ENCODE measurements around the gene CYP26A1.

Gene CYP26A1

GRCh38 chr10:93064874-93065660 lies 8.6 kb upstream of the CYP26A1 start:
- Histone ChIP-seq H3K4me3 (ENCODE audit: control insufficient read depth in 1 of 7, extremely low read depth in 1 of 7, insufficient read depth in 4 of 7, low read depth in 2 of 7, low read length in 6 of 7) (no peak overlapping the region), H3K27ac (ENCODE audit: insufficient read depth in 1 of 2, low read depth in 1 of 2, low read length in 2 of 2, poor library complexity in 1 of 2, severe bottlenecking in 2 of 2) (no peak overlapping the region), H3K27me3 (replicated peaks in 2 of 5; ENCODE audit: control insufficient read depth in 4 of 5, insufficient read depth in 5 of 5, low read length in 4 of 5) (peaks cover 14 to 100% (median 63%) of the 10 kb centered on the region in 5 experiments), H3K36me3 (ENCODE audit: control insufficient read depth in 4 of 4, insufficient read depth in 4 of 4, low read length in 3 of 4) (peaks cover 0 to 4% (median under 1%) of the 10 kb centered on the region in 4 experiments), H3K4me1 (ENCODE audit: control extremely low read depth in 1 of 4, control insufficient read depth in 4 of 4, insufficient read depth in 4 of 4, low read length in 3 of 4) (peaks cover under 1 to 57% (median 45%) of the 10 kb centered on the region in 4 experiments), H3K9me3 (ENCODE audit: control extremely low read depth in 1 of 5, control insufficient read depth in 4 of 5, insufficient read depth in 2 of 5, low read depth in 1 of 5, low read length in 4 of 5) (peaks cover 0 to under 1% (median 0%) of the 10 kb centered on the region in 5 experiments)
- WGBS (ENCODE audit: insufficient coverage): 80% methylated on average over 10 of the region's 12 CpGs
- DNase-seq: no peak
- CTCF ChIA-PET: interaction anchor here (1.0 to 7.2 kb wide), 4 partner anchors 9 to 288 kb away, joined by 3 to 76 read pairs (median 4); partner anchors contain the start of gene CYP26A1
- POLR2A ChIA-PET: no interaction called here

GRCh38 chr10:93065675-93066543 lies 7.8 kb upstream of the CYP26A1 start:
- peaks cover 0 to 50% (median 43%) of the 10 kb centered on the region in 4 experiments for H3K4me1 ChIP-seq (ENCODE audit: control extremely low read depth in 1 of 4, control insufficient read depth in 4 of 4, insufficient read depth in 4 of 4, low read length in 3 of 4)
- no peak overlapping the region for H3K27ac ChIP-seq (ENCODE audit: insufficient read depth in 1 of 2, low read depth in 1 of 2, low read length in 2 of 2, poor library complexity in 1 of 2, severe bottlenecking in 2 of 2)
- CTCF ChIA-PET: interaction anchor here (0.7 to 7.2 kb wide), 5 partner anchors 10 to 252 kb away, joined by 3 to 76 read pairs (median 3); partner anchors contain the start of gene CYP26A1
- no peaks in the 10 kb centered on the region for H3K9me3 ChIP-seq (ENCODE audit: control extremely low read depth in 1 of 5, control insufficient read depth in 4 of 5, insufficient read depth in 2 of 5, low read depth in 1 of 5, low read length in 4 of 5)
- POLR2A ChIA-PET: interaction anchor here (0.6 kb wide), 1 partner anchor 417 kb away, joined by 3 read pairs; no protein-coding TSS in a partner anchor
- peak overlapping the region in 4 of 7 experiments; percentile 33 to 62 (median 52) for H3K4me3 ChIP-seq (ENCODE audit: control insufficient read depth in 1 of 7, extremely low read depth in 1 of 7, insufficient read depth in 4 of 7, low read depth in 2 of 7, low read length in 6 of 7)
- WGBS (ENCODE audit: insufficient coverage): 8% methylated on average over 74 of the region's 81 CpGs
- no peaks in the 10 kb centered on the region for H3K36me3 ChIP-seq (ENCODE audit: control insufficient read depth in 4 of 4, insufficient read depth in 4 of 4, low read length in 3 of 4)
- DNase-seq: peak in 1 of 3 donors; percentile 27
- H3K27me3 ChIP-seq (replicated peaks in 2 of 5; ENCODE audit: control insufficient read depth in 4 of 5, insufficient read depth in 5 of 5, low read length in 4 of 5): peaks cover 14 to 100% (median 67%) of the 10 kb centered on the region in 5 experiments

- Histone ChIP-seq H3K27ac (ENCODE audit: insufficient read depth in 1 of 2, low read depth in 1 of 2, low read length in 2 of 2, poor library complexity in 1 of 2, severe bottlenecking in 2 of 2) (no peak overlapping the region), H3K36me3 (ENCODE audit: control insufficient read depth in 4 of 4, insufficient read depth in 4 of 4, low read length in 3 of 4) (no peaks in the 10 kb centered on the region), H3K4me1 (ENCODE audit: control extremely low read depth in 1 of 4, control insufficient read depth in 4 of 4, insufficient read depth in 4 of 4, low read length in 3 of 4) (peaks cover 0 to 46% (median 42%) of the 10 kb centered on the region in 4 experiments), H3K9me3 (ENCODE audit: control extremely low read depth in 1 of 5, control insufficient read depth in 4 of 5, insufficient read depth in 2 of 5, low read depth in 1 of 5, low read length in 4 of 5) (no peaks in the 10 kb centered on the region), H3K4me3 (ENCODE audit: control insufficient read depth in 1 of 7, extremely low read depth in 1 of 7, insufficient read depth in 4 of 7, low read depth in 2 of 7, low read length in 6 of 7) (no peak overlapping the region), H3K27me3 (replicated peaks in 2 of 5; ENCODE audit: control insufficient read depth in 4 of 5, insufficient read depth in 5 of 5, low read length in 4 of 5) (peaks cover 14 to 98% (median 69%) of the 10 kb centered on the region in 5 experiments)
- 10% methylated on average over 9 of the region's 11 CpGs for WGBS (ENCODE audit: insufficient coverage)
- no peak for DNase-seq
- ChIA-PET CTCF (interaction anchor here (0.7 to 7.2 kb wide), 3 partner anchors 10 to 251 kb away, joined by 3 to 76 read pairs (median 3); partner anchors contain the start of gene CYP26A1), POLR2A (interaction anchor here (0.6 kb wide), 1 partner anchor 416 kb away, joined by 3 read pairs; no protein-coding TSS in a partner anchor)
Measured at GRCh38 chr10:93066544-93066913, 7.2 kb upstream of the CYP26A1 start.

GRCh38 chr10:93067443-93068365 lies 6.0 kb upstream of the CYP26A1 start:
- Histone ChIP-seq H3K27me3 (replicated peaks in 2 of 5; ENCODE audit: control insufficient read depth in 4 of 5, insufficient read depth in 5 of 5, low read length in 4 of 5) (peaks cover 14 to 99% (median 76%) of the 10 kb centered on the region in 5 experiments), H3K4me1 (ENCODE audit: control extremely low read depth in 1 of 4, control insufficient read depth in 4 of 4, insufficient read depth in 4 of 4, low read length in 3 of 4) (peaks cover 0 to 46% (median 42%) of the 10 kb centered on the region in 4 experiments), H3K4me3 (ENCODE audit: control insufficient read depth in 1 of 7, extremely low read depth in 1 of 7, insufficient read depth in 4 of 7, low read depth in 2 of 7, low read length in 6 of 7) (peak overlapping the region in 4 of 7 experiments; percentile 38 to 61 (median 57)), H3K36me3 (ENCODE audit: control insufficient read depth in 4 of 4, insufficient read depth in 4 of 4, low read length in 3 of 4) (no peaks in the 10 kb centered on the region), H3K9me3 (ENCODE audit: control extremely low read depth in 1 of 5, control insufficient read depth in 4 of 5, insufficient read depth in 2 of 5, low read depth in 1 of 5, low read length in 4 of 5) (no peaks in the 10 kb centered on the region), H3K27ac (ENCODE audit: insufficient read depth in 1 of 2, low read depth in 1 of 2, low read length in 2 of 2, poor library complexity in 1 of 2, severe bottlenecking in 2 of 2) (no peak overlapping the region)
- ChIA-PET POLR2A (no interaction called here), CTCF (interaction anchor here (0.9 to 7.2 kb wide), 8 partner anchors 8 to 181 kb away, joined by 3 to 76 read pairs (median 3); partner anchors contain the start of gene CYP26A1)
- no peak for DNase-seq
- WGBS (ENCODE audit: insufficient coverage): 15% methylated on average over 17 of the region's 17 CpGs

DNA sequence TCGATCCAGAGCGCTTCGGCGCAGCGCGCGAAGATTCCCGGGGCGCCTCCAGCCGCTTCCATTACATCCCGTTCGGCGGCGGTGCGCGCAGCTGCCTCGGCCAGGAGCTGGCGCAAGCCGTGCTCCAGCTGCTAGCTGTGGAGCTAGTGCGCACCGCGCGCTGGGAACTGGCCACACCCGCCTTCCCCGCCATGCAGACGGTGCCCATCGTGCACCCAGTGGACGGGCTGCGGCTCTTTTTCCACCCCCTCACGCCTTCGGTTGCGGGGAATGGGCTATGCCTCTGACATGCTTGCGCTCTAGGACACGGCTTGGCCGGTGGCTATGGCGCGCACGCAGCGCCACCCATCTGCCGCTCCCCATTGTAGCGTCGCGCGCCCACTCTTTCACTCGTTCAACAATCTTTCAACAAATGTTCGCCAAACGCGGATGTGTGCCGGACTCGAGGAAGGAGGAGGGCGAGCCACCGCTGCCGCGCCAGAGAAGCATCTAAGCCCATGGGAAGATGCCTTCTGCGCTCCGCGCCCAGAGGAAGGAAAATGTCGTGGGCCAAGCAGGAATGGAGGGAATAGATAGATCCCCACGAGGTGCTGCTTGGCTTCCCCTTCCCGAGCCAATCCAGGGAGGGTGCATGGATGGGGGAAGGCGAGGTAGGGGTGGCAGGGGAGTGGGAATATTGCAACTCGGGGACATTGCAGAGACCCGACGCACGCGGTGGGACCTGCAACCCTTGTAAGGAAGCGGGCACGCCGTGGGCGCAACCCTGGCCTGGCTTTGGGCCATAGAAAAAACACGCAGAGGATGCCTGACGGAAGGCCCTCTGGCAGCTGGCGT lies 5.1 kb upstream of the CYP26A1 start:
- WGBS (ENCODE audit: insufficient coverage): 2% methylated on average over 70 of the region's 73 CpGs
- no peak overlapping the region for H3K27ac ChIP-seq (ENCODE audit: insufficient read depth in 1 of 2, low read depth in 1 of 2, low read length in 2 of 2, poor library complexity in 1 of 2, severe bottlenecking in 2 of 2)
- CTCF ChIA-PET: interaction anchor here (1.2 to 7.2 kb wide), 4 partner anchors 8 to 182 kb away, joined by 3 to 76 read pairs (median 4); partner anchors contain the start of gene CYP26A1
- no peaks in the 10 kb centered on the region for H3K36me3 ChIP-seq (ENCODE audit: control insufficient read depth in 4 of 4, insufficient read depth in 4 of 4, low read length in 3 of 4)
- peaks cover 14 to 99% (median 77%) of the 10 kb centered on the region in 5 experiments for H3K27me3 ChIP-seq (replicated peaks in 2 of 5; ENCODE audit: control insufficient read depth in 4 of 5, insufficient read depth in 5 of 5, low read length in 4 of 5)
- H3K4me3 ChIP-seq (ENCODE audit: control insufficient read depth in 1 of 7, extremely low read depth in 1 of 7, insufficient read depth in 4 of 7, low read depth in 2 of 7, low read length in 6 of 7): peak overlapping the region in 6 of 7 experiments; percentile 13 to 61 (median 46)
- no peaks in the 10 kb centered on the region for H3K9me3 ChIP-seq (ENCODE audit: control extremely low read depth in 1 of 5, control insufficient read depth in 4 of 5, insufficient read depth in 2 of 5, low read depth in 1 of 5, low read length in 4 of 5)
- peak in 1 of 3 donors; percentile 59 for DNase-seq
- POLR2A ChIA-PET: no interaction called here
- peaks cover 0 to 49% (median 45%) of the 10 kb centered on the region in 4 experiments for H3K4me1 ChIP-seq (ENCODE audit: control extremely low read depth in 1 of 4, control insufficient read depth in 4 of 4, insufficient read depth in 4 of 4, low read length in 3 of 4)
